ENCODE data around the gene ZNF354C. TPM values are rescaled to one million over a fixed set of nuclear protein-coding genes. Genes with fewer than 3 reads are reported as not detected.

ZNF354C gene
- total RNA-seq = 5.5 and 7.9 TPM in 2 replicates

GRCh38 chr5:179060116-179061008 lies at the start of gene ZNF354C:
TSS of gene ZNF354C (plus strand) at chr5:179060373. CDS start at chr5:179062069, 1,696 bp downstream.

GRCh38 chr5:179023528-179024189 lies 36.5 kb upstream of the ZNF354C start, which contains the start of gene ZNF879:
TSS of gene ZNF879 (plus strand) at chr5:179023804. CDS start at chr5:179025005, 1,201 bp downstream.

Other genes starting within 250 kb of the ZNF354C start
- 6.8 and 7.8 TPM in 2 replicates for gene ZNF354B, start 200.4 kb upstream of the ZNF354C start, total RNA-seq
- gene ZFP2, start 164.5 kb upstream of the ZNF354C start, total RNA-seq = 0.65 and 1.1 TPM in 2 replicates
- gene ZNF454, start 119.2 kb upstream of the ZNF354C start, total RNA-seq = 0.61 and 0.97 TPM in 2 replicates
- not detected in 2 replicates for gene GRM6, start 65.1 kb upstream of the ZNF354C start, total RNA-seq
- 2.6 and 4.7 TPM in 2 replicates for gene ZNF879, start 36.6 kb upstream of the ZNF354C start, total RNA-seq